Measurements from ENCODE around the gene PCYT1A. TPM values are rescaled to one million over a fixed set of nuclear protein-coding genes. Genes with fewer than 3 reads are reported as not detected.

The PCYT1A gene
- total and polyA plus RNA-seq, 2 of the 13 experiments (the other 11 are each of a cell fraction or from before 2014, with no cell fraction given) = 26.4 to 45.3 TPM

GRCh38 chr3:196317687-196318467 lies 30.4 kb upstream of the PCYT1A start, which contains the start of gene DYNLT2B (continued):
- no peak for TF ChIP-seq RERE (CRISPR knock-in tag; IDR thresholded peaks at IDR 0.05; ENCODE audit: low read depth)
- no peak for TF ChIP-seq ATRX (CRISPR knock-in tag; IDR thresholded peaks at IDR 0.05; ENCODE audit: borderline replicate concordance)
- no peak for TF ChIP-seq GMEB2 (CRISPR knock-in tag; IDR thresholded peaks at IDR 0.05; ENCODE audit: low read depth)
- TF ChIP-seq SRF (IDR thresholded peaks at IDR 0.05; ENCODE audit: low read depth, low read length) = no peak
- no peak for TF ChIP-seq MATR3 (CRISPR knock-in tag; IDR thresholded peaks at IDR 0.05)
- TF ChIP-seq ZNF207 (IDR thresholded peaks at IDR 0.05; ENCODE audit: borderline replicate concordance) = no peak
- TF ChIP-seq TMF1 (CRISPR knock-in tag; IDR thresholded peaks at IDR 0.05; ENCODE audit: low read depth) = peak; percentile 29; the same call in 1 of the 2 replicates
- 0 out of 2 replicates have a peak, but pooled peaks have one; percentile 7 for TF ChIP-seq MIER3 (CRISPR knock-in tag; IDR thresholded peaks at IDR 0.05; ENCODE audit: borderline replicate concordance)
- no peak for TF ChIP-seq MZF1 (CRISPR knock-in tag; IDR thresholded peaks at IDR 0.05; ENCODE audit: borderline replicate concordance)
- TF ChIP-seq KDM5B (CRISPR knock-in tag; IDR thresholded peaks at IDR 0.05; ENCODE audit: borderline replicate concordance) = peak; percentile 76
- TF ChIP-seq ZFP90 (CRISPR knock-in tag; IDR thresholded peaks at IDR 0.05; ENCODE audit: borderline replicate concordance) = peak; percentile 50; the same call in 1 of the 2 replicates
- TF ChIP-seq ZNF17 (CRISPR knock-in tag; IDR thresholded peaks at IDR 0.05) = no peak
- TF ChIP-seq SALL1 (CRISPR knock-in tag; IDR thresholded peaks at IDR 0.05) = peak; percentile 81
- no peak for TF ChIP-seq ZNF280D (CRISPR knock-in tag; IDR thresholded peaks at IDR 0.05)
- TF ChIP-seq REL (CRISPR knock-in tag; conservative IDR thresholded peaks at IDR 0.05) = no peak
- no peak for TF ChIP-seq RORA (CRISPR knock-in tag; IDR thresholded peaks at IDR 0.05)
- no peak for TF ChIP-seq ZNF382 (CRISPR knock-in tag; IDR thresholded peaks at IDR 0.05; ENCODE audit: borderline replicate concordance)
- TF ChIP-seq HNF4A (CRISPR knock-in tag; IDR thresholded peaks at IDR 0.05) = no peak
- peak; percentile 59; the same call in 1 of the 2 replicates for TF ChIP-seq ZNF558 (CRISPR knock-in tag; IDR thresholded peaks at IDR 0.05; ENCODE audit: borderline replicate concordance)
- TF ChIP-seq KMT2B (CRISPR knock-in tag; IDR thresholded peaks at IDR 0.05) = peak; percentile 69
